H7 (cell line): ENCODE measurements around the gene AGBL4. TPM values are rescaled to one million over a fixed set of nuclear protein-coding genes. Genes with fewer than 3 reads are reported as not detected.

Source experiments
- DNase-seq: peaks from one replicate; pipeline ENCODE4 v3.0.0; 2012
- H3K27me3 ChIP-seq: 2 replicates; pipeline ENCODE4 v1.6.0; 2011; ENCODE audit warnings: mild to moderate bottlenecking, low read length; ENCODE audit not compliant: control insufficient read depth, insufficient read depth
- H3K36me3 ChIP-seq: replicated peaks from 2 replicates; pipeline ENCODE4 v1.5.1; 2011; ENCODE audit warnings: low read length; ENCODE audit not compliant: control insufficient read depth, insufficient read depth
- H3K4me3 ChIP-seq: 2 replicates; pipeline ENCODE4 v1.5.1; 2011; ENCODE audit warnings: low read depth, mild to moderate bottlenecking, control low read depth, low read length, moderate library complexity; ENCODE audit not compliant: insufficient read depth
- total RNA-seq: library from RNA; depleted of rRNA; stranded (reverse); fragments of >200 nt; shearing (Covaris generic); gene quantifications from 2 replicates; pipeline ENCODE4 v1.2.3, GENCODE V29; 2014

The AGBL4 gene
- total RNA-seq, 1 experiment from 2014 or later: 0.87 TPM

DNA sequence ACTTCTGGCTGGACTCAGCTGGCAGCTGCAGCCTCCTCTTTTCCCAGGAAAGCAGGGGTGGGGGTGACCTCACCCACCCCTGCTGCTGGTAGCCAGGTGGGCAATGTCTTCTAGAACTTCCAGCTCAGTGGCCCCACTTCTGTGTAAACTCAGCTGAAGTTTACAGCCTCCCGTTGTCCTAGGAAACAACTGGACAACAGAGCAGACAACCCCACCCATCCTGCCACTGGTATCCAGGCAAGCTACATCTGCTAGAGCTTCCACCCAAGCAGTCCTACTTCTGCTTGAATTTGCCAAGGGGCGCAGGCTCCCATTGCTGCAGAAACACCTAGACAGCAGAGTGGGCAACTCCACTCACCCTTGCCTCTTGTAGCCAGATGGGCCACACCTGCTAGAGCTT, 937.4 kb downstream of the AGBL4 start:
- no peaks in the 10 kb centered on the region for H3K27me3 ChIP-seq
- no peak for DNase-seq
- H3K4me3 ChIP-seq: no peak overlapping the region
- H3K36me3 ChIP-seq: no peaks in the 10 kb centered on the region

DNA sequence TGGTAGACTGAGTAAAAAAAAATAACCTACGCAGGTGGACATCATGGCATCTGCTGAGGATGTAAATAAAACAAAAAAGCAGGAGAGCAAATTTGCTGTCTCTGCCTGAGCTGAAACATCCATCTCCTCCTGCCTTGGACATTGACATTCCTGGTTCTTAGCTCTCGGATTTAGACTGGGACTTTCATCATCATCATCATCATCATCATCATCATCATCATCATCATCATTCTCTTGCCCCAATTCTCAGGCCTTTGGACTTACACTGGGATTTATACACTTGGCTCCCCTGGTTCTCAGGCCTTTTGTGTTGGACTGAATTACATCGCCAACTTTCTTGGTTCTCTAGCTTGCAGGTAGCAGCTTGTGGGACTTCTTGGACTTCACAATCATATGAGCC, 938.7 kb downstream of the AGBL4 start:
- H3K4me3 ChIP-seq: no peak overlapping the region
- no peaks in the 10 kb centered on the region for H3K36me3 ChIP-seq
- H3K27me3 ChIP-seq: no peaks in the 10 kb centered on the region
- DNase-seq: no peak

DNA sequence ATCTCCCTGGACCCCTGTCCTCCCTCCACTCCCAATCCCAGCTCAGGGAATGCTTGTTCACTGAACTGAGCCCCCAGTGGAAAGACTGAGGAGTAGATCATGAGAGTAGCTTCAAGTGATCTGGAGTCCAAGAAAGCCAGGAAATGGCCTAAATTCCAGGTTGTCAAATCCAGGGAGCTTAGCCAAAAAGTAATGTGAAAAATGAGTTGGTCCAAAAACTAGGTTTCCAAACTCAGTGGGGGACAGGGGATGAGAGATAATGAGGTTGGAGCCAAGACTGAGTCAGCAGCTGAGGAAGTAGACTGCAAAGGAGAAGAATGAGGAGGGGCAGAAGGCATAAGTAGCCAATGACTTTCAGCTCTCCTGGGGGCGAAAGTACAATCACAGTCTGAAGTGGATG, 963.0 kb downstream of the AGBL4 start:
- no peak overlapping the region for H3K4me3 ChIP-seq
- no peak for DNase-seq
- no peaks in the 10 kb centered on the region for H3K36me3 ChIP-seq
- H3K27me3 ChIP-seq: no peaks in the 10 kb centered on the region

DNA sequence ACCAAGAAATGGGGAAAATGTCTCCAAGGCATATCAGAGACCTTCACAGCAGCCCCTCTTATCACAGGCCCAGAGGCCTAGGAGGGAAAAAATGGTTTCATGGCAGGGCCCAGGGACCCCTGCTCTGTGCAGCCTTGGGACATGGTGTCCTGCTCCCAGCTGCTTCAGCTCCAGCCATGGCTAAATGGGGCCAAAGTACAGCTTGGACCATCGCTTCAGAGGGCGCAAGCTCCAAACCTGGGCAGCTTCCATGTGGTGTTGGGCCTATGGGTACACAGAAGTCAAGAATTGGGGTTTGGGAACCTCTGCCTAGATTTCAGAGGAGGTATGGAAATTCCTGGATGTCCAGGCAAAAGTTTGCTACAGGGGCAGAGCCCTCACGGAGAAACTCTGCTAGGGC, 964.7 kb downstream of the AGBL4 start:
- no peak for DNase-seq
- Histone ChIP-seq H3K36me3 (no peaks in the 10 kb centered on the region), H3K27me3 (no peaks in the 10 kb centered on the region), H3K4me3 (no peak overlapping the region)

DNA sequence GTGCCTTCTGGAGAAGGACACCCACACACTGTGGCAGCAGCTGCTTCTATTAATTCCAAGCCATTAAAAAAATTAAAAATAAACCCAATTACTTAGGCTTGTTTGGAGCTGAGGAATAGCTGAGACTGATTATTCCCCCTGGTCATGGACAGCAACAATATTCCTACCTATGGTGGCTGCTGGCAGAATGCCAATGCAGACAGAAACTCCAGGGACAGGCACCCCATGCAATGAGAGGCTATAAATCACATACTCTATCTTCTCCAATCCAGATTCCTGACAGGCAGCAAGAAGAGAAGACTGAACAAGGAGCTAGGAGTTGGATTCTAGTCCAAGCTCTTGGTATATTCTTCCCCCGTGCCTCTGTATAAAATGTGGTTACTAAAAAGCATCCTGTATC, 971.7 kb downstream of the AGBL4 start:
- no peaks in the 10 kb centered on the region for H3K27me3 ChIP-seq

DNA sequence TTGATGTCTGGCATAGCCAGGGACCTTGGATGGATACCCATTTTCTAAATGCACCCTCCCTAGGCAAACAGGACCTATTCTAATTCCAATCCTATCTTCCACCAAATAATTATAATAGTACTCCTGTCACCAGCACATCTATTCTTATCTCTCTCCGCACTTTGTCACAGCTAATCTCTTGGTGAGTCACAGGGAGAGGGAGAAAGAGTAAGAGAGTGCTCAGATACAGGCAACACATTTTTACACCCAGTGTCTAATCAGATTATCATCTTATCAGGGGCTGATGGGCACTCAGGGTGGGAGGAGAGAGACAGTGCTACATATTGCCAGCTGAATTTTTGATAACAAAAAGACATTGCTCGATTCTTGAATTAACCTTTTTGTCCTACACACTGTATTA, 972.1 kb downstream of the AGBL4 start:
- Histone ChIP-seq H3K36me3 (no peaks in the 10 kb centered on the region), H3K27me3 (no peaks in the 10 kb centered on the region), H3K4me3 (no peak overlapping the region)
- no peak for DNase-seq

More for the DNA sequence above, 971.7 kb downstream of the AGBL4 start:
- DNase-seq: no peak
- no peaks in the 10 kb centered on the region for H3K36me3 ChIP-seq
- no peak overlapping the region for H3K4me3 ChIP-seq

DNA sequence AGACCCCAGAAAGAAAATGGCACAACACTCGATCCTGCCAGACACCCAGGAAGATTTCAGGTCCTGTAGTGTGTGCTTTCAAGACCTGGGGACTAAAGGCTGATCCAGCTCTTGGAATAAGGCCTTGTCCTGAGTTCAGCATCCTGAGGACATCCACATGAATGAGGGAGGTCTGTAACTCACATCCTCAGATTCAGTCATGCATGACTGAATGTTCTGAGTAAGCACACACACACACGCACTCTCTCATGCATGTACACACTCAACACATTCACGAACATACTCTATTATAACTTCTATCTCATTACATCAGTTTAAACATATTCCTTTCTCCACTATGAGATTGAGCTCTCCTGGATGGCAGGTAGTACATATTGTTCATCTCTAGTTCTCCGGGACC, 973.7 kb downstream of the AGBL4 start:
- Histone ChIP-seq H3K36me3 (no peaks in the 10 kb centered on the region), H3K4me3 (no peak overlapping the region), H3K27me3 (no peaks in the 10 kb centered on the region)
- no peak for DNase-seq

DNA sequence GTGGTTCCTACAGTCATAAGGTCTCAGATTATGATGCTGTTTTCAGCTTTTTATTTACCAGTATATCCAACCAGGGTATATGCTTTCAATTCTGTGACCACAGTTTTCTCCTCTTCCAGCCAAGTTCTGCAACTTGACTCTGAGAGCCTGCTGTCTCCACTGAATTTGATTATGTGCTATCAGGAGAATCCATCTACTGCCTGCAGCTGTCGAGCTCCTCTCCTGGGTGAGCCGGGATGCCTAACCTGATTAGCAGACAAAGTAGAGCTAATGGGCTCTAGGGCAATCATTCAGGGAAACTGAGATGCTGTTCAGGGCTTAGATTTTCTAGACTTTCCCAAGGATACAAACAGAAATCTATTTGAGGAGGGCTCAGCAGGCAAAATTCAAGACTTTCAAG, 975.6 kb downstream of the AGBL4 start:
- Histone ChIP-seq H3K36me3 (no peaks in the 10 kb centered on the region), H3K27me3 (no peaks in the 10 kb centered on the region), H3K4me3 (no peak overlapping the region)
- no peak for DNase-seq

DNA sequence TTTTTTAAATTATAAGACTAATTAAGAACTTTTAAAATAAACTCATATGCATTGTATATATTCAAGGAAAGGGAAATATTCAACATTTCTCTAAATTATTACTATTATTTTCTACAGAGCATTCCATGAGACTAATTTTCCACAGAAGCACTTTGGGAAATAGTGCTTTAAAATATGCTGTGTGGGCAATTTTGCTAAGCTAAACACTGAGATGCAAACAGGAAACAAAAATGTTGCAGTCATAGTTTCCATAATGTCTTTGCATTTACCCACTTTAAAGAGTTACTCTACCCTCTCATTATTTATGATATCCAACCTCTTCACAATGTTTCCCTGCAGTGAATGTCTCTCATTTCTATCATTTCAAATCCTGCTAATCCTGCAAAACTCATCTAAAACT, 977.4 kb downstream of the AGBL4 start:
- H3K36me3 ChIP-seq: no peaks in the 10 kb centered on the region
- no peaks in the 10 kb centered on the region for H3K27me3 ChIP-seq
- no peak overlapping the region for H3K4me3 ChIP-seq

DNA sequence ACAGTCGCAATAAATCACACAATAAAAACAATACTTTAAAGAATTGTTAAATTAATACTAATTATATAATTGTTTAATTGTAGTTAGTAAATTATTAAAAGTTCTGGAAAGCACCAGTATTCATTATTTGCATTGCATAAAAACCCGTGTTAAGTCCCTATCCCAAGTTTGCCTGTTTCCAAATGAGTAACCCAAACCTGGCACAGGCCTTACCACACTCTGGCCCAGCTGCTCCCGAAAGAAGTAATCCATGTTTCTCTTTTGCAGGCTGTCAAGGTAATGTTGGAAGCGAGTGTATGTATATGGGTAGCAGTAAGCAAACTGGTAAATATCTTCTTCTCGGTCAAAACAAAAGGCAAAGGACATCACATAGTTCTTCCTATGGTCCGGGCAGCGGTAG, 978.4 kb downstream of the AGBL4 start:
- Histone ChIP-seq H3K4me3 (no peak overlapping the region), H3K27me3 (no peaks in the 10 kb centered on the region), H3K36me3 (no peaks in the 10 kb centered on the region)
- no peak for DNase-seq

More for the DNA sequence above, 977.4 kb downstream of the AGBL4 start:
- no peak for DNase-seq

DNA sequence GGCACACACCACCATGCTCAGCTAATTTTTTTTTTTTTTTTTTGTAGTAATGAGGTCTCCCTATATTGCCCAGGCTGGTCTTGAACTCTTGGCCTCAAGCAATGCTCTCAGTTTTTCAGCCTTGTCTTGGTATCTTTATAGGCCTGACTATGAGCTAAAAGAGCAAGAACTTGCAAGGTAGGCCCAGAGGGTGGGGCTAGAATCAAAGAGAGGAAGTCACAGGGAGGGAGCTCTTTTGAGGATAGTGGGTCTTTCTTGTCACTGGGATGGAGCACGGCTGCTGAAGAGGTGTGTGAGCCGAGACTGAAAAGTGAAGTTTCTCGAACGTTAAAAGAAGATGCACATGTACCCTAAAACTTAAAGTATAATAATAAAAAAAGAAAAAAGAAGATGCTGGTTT, 987.1 kb downstream of the AGBL4 start:
- no peak for DNase-seq
- no peaks in the 10 kb centered on the region for H3K36me3 ChIP-seq
- H3K27me3 ChIP-seq: no peaks in the 10 kb centered on the region
- H3K4me3 ChIP-seq: no peak overlapping the region

DNA sequence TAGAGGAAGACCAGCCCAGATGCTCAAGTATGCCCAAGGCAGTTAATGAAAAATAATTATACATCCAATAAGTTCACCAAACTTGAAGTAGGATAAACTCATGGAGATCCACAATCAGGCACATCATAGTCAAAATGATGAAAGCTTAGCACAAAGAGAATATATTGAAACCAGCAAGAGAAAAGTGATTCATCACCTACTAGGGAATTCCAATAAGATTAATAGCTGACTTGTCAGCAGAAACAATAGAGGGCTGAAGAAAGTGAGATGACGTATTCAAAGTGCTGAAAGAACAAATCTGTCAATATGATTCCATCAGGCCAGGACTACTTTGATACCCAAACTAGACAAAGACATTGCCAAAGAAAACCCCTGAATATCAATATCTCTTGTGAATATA, 995.4 kb downstream of the AGBL4 start:
- H3K36me3 ChIP-seq: no peaks in the 10 kb centered on the region
- H3K4me3 ChIP-seq: no peak overlapping the region
- H3K27me3 ChIP-seq: no peaks in the 10 kb centered on the region
- DNase-seq: no peak

DNA sequence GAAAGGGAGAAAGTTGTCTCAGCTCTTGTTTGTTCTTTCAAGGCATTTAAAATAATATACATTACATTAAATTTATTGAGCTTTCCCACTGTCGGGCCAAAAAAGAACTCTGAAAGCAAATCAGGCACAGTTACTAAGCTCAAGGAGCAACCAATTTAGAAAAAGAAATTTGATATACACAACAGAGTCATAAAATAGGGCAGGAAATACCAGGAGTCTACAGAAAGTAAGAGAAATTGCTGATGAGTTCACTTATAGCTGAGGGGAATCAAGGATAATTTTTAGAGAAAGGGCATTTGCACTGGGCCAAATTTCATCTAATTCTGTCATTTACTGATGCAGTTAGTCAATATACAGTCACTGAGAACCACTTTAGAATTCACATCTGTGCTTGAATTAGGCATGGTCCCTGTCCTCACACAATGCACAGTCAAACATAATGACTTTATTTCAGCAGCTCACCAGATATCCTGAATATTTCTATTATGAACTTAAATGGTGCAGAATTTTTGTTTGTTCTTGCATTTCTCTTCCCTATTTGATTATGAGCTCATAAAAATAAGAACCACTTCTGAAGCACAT, 997.4 kb downstream of the AGBL4 start:
- Histone ChIP-seq H3K27me3 (no peaks in the 10 kb centered on the region), H3K4me3 (no peak overlapping the region), H3K36me3 (no peaks in the 10 kb centered on the region)
- no peak for DNase-seq

DNA sequence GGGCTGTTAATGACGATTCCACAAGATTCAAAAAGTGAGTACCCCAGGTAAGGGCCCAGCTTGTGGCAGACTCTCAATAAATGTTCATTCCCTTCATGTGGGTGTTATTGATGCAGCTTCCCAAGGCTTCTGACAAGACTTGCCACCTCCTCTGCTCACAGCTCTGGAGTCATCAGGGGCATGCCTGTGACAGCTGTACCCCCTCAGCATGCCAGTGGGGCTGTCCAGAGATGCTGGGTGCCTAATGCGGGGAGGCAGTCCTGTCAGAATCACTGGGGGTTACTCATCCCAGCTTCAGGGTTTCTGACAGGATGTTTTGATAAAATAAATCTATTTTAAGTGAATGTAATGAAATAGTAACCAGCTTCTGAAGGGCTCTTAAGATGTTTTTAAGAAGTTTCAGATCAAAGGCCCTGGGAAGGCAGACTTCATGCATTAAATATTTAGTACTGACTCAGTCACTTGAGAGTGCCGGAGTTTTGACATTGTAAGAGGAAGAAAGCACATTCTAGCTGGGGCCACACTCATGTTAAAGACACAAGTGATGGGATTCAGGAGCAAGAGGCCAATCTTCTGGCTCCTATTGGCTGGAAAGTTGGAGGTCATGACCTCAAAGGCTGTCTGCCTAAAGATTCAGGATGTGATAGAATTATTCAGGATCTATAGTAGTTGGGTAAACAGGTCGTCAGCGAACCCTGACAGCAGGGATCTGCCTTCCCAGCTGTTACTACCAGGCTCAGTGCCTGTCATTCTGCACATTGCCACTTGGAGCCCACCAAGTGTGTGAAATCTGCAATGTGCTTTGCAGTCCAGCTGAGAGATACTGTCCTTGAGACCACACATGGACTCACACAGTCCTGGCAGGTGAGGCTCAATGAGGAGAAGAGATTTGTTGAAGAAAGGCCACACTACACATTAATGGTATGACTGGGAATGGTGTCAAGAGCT, 1007.5 kb downstream of the AGBL4 start:
- Histone ChIP-seq H3K36me3 (no peaks in the 10 kb centered on the region), H3K4me3 (no peak overlapping the region), H3K27me3 (no peaks in the 10 kb centered on the region)
- DNase-seq: no peak

DNA sequence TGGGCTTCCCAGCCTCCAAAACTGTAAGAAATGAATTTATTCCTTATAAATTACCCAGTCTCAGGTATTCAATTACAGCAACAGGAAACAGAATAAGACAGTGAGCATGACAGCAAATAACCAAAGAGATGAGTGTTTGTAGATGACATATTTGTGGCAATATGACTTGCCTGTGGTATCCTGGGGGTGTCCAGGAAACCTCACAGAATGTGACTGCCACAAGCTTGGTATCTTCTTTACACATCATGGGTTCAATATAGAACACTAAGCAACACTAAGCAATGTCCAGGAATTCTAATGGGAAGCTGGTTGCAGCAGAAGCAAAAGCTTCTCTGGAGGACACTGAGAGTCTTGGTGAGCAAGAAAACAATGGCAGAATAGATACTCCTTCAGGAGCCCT, 1010.7 kb downstream of the AGBL4 start:
- H3K4me3 ChIP-seq: no peak overlapping the region
- no peaks in the 10 kb centered on the region for H3K36me3 ChIP-seq
- H3K27me3 ChIP-seq: no peaks in the 10 kb centered on the region
- no peak for DNase-seq
